GM08714 (cell line): Measurements from ENCODE around the gene MAN1A1.

Experiments used
- H3K4me3 ChIP-seq: fragments of 200-500 bp; sonication (Bioruptor generic); 2 replicates; pipeline ENCODE4 v1.5.1; 2014; ENCODE audit warnings: mild to moderate bottlenecking, low read length, inconsistent platforms
- ZNF274 ChIP-seq: IDR thresholded peaks from 2 replicates; pipeline ENCODE4 v1.6.1; 2012; ENCODE audit warnings: mild to moderate bottlenecking, low read depth, low read length

MAN1A1 gene

GRCh38 chr6:119285908-119286625, 63.5 kb downstream of the MAN1A1 start:
- no peak for TF ChIP-seq ZNF274
- H3K4me3 ChIP-seq = no peak overlapping the region

DNA sequence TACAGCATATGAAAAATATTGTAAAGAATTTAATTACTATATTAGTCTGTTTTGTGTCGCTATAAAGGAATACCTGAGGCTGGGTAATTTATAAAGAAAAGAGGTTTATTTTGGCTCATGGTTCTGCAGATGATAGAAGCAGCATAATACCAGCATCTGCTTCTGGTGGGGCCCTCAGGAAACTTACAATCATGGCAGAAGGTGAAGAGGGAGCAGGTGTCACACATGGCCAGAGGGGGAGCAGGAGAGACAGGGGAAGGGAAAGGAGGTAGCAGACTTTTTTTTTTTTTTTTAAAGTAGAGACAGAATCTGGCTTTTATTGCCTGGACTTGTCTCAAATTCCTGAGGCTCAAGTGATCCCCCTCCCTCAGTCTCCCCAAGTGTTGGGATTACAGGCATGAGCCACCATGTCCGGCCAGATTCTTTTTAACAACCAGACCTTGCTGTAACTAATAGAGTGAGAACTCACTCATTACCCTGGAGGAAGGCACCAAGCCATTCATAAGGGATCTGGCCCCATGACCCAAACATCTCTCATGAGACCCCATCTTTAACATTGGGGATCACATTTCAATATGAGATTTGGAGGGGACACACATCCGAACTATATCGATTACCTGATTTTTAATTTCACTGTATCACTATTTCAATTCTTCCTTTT, 64.6 kb downstream of the MAN1A1 start:
- TF ChIP-seq ZNF274 = no peak
- no peak overlapping the region for H3K4me3 ChIP-seq

- H3K4me3 ChIP-seq = no peak overlapping the region
- TF ChIP-seq ZNF274 = no peak
These were observed 65.5 kb downstream of the MAN1A1 start for GRCh38 chr6:119283979-119284545.

GRCh38 chr6:119283214-119283613, 66.3 kb downstream of the MAN1A1 start:
- no peak for TF ChIP-seq ZNF274
- H3K4me3 ChIP-seq = no peak overlapping the region

- H3K4me3 ChIP-seq = no peak overlapping the region
- TF ChIP-seq ZNF274 = no peak
These were observed 68.9 kb downstream of the MAN1A1 start for GRCh38 chr6:119280668-119281067.

DNA sequence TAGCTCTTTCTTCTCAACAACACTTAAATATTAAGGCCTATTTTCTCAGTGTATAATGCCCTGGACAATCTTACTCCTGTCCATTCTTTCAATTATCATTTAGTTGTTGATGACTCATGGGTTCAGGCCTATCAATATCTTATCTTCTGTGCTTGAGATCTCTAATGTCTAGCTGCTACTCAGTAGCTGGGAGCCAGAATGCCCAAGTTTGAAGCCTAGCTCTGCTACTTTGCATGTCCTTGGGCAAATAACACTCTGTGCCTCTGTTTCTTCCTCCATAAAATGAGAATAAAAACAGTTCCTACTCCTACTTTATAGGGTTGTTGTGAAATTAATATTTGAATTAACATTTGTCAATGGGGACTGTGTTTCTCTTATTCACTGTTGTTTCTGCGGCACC, 69.5 kb downstream of the MAN1A1 start:
- no peak overlapping the region for H3K4me3 ChIP-seq
- TF ChIP-seq ZNF274 = no peak

- no peak overlapping the region for H3K4me3 ChIP-seq
- TF ChIP-seq ZNF274 = no peak
These were observed 70.9 kb downstream of the MAN1A1 start for GRCh38 chr6:119278625-119279024.

DNA sequence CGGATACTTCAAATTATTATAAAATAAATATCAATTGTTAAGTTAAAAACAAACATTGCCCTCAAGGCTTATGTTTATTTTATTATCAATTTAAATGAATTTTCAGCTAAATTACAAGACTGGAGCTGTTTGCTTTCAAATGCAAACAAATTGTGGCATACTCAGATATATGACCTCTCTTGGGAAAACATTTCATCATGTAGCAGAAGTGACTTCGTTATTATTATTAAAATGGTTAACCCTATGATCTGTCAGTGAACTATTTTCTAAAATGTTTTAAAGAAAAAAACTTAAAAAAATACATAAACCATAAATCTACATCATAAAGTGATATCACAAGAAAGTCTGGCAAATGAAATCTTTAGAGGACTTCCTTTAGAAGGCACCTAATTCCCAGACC, 72.5 kb downstream of the MAN1A1 start:
- no peak overlapping the region for H3K4me3 ChIP-seq
- no peak for TF ChIP-seq ZNF274

DNA sequence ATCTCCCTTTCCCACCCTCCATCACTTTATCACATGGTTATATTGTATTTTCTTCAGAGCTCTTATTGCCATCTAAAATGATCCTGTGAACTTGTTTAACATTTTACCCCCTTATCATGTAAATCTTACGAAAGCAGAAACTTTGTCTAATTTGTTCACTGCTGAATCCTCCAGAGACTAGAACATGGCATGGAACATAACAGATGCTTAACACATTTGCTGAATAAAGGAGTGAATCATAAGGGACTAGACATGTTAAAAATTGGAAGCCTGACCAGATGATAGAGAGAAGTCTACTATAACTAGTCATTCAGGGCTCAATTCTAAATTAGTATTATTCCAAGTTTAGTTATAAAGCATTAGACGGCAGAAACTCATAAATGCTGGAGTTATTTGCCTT, 73.3 kb downstream of the MAN1A1 start:
- no peak for TF ChIP-seq ZNF274
- H3K4me3 ChIP-seq = no peak overlapping the region

DNA sequence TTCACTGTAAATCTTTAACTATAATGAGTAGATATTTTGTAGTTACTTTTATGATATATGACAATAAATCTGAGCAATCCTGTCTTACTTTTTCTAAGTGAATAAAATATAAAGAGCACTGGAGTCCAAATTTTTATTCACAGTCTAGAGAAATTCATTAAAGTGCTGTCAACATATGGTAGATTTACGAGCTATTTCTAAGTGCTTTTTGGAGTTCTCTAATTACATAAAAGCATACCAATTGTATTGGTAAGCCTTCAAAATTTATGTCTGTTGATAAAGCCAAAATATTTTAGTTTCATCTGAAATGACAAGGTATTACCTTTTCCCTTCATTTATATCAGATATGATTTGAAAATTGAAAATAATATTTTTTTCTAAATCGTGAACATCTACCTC, 75.4 kb downstream of the MAN1A1 start:
- no peak for TF ChIP-seq ZNF274
- H3K4me3 ChIP-seq = no peak overlapping the region

GRCh38 chr6:119273272-119274196, 76.0 kb downstream of the MAN1A1 start:
- no peak for TF ChIP-seq ZNF274
- H3K4me3 ChIP-seq = no peak overlapping the region

GRCh38 chr6:119270545-119270944, 79.0 kb downstream of the MAN1A1 start:
- no peak for TF ChIP-seq ZNF274
- no peak overlapping the region for H3K4me3 ChIP-seq

DNA sequence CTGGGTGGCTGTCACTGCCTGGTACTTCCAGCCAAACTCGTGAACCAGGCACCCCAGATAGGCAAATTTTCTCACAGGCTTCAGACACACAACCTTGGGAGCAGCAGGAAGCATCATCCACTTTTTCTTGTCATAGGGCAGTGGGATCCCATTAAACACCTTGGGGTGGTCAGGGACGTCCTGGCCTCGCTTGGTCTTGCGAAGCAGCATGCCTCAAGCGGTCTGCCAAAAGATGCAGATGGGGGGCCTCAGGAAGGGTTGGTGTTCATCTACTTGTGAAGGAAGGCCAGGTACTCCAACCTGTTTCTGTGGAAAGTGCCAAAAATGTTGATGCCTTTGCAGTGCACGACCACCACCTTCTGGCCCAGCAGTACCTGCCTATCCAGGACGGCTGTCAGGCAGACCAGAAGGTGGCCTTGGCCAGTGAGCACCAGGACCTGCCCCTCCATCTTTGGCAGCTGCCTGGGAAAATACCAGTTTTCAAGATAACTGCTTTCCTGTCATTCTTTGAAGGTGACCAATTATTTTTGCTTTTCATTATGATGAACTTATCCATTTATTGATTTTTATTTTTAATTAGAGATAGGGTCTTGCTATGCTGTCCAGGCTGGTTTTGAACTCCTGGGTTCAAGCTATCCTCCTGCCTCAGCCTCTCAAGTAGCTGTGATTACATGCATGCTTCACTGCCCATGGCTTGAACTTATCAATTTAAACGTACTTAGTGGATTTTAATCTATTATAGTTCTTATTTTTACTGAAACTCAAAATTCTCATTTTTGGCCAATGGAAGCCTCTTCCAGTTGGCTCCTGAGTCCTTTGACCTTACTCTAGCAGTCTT, 80.1 kb downstream of the MAN1A1 start:
- H3K4me3 ChIP-seq = no peak overlapping the region
- TF ChIP-seq ZNF274 = no peak
